Measurements from ENCODE around the gene RNF19B. TPM values are rescaled to one million over a fixed set of nuclear protein-coding genes. Genes with fewer than 3 reads are reported as not detected.

Gene RNF19B
- total RNA-seq, 1 donor from 2014 or later = 14.2 TPM

DNA sequence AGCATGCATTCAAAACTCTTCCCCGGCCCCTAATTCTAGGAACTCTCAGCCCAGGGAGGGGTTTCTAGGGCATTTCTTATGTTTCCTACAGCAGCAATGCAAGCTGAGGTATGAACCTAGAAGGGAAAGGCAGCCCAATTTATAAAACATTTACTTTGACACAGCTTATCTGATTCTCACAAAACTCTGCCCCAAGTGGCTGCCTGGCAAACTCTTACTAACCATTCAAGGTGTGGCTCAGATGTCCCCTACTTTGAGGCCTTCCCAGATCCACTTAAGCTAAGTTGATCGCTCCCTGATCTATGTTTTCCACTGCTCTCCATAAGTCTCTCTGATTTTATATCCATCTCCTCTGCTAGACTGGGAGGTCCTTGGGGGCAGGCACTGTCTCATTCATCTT is 36.7 kb upstream of the RNF19B start:
- Histone ChIP-seq H4K20me1 (ENCODE audit: low read depth) (no peaks in the 10 kb centered on the region), H3K9me3 (ENCODE audit: low read depth) (no peaks in the 10 kb centered on the region), H3K4me2 (no peak overlapping the region), H3K27ac (no peak overlapping the region), H3F3A (ENCODE audit: low read depth) (peaks cover 3% of the 10 kb centered on the region), H3K9ac (no peak overlapping the region), H3K27me3 (no peaks in the 10 kb centered on the region), H3K4me3 (no peak overlapping the region), H3K36me3 (no peaks in the 10 kb centered on the region), H3K4me1 (peaks cover 8% of the 10 kb centered on the region), H3K79me2 (ENCODE audit: low read depth) (no peaks in the 10 kb centered on the region), H2AFZ (replicated peaks) (no peak overlapping the region)
- Mint-ChIP-seq H3K27ac (no peak overlapping the region), H3K4me3 (no peak overlapping the region), H3K27me3 (ENCODE audit: insufficient read depth, low read depth) (peaks cover 4% of the 10 kb centered on the region), H3K4me1 (peaks cover 46% of the 10 kb centered on the region), H3K9me3 (no peaks in the 10 kb centered on the region), H3K36me3 (peaks cover 2% of the 10 kb centered on the region)
- peak; percentile 26 for DNase-seq (ENCODE audit: low spot score)
- no peak for TF ChIP-seq EZH2 (IDR thresholded peaks at IDR 0.05)
- TF ChIP-seq, protein P1, sequence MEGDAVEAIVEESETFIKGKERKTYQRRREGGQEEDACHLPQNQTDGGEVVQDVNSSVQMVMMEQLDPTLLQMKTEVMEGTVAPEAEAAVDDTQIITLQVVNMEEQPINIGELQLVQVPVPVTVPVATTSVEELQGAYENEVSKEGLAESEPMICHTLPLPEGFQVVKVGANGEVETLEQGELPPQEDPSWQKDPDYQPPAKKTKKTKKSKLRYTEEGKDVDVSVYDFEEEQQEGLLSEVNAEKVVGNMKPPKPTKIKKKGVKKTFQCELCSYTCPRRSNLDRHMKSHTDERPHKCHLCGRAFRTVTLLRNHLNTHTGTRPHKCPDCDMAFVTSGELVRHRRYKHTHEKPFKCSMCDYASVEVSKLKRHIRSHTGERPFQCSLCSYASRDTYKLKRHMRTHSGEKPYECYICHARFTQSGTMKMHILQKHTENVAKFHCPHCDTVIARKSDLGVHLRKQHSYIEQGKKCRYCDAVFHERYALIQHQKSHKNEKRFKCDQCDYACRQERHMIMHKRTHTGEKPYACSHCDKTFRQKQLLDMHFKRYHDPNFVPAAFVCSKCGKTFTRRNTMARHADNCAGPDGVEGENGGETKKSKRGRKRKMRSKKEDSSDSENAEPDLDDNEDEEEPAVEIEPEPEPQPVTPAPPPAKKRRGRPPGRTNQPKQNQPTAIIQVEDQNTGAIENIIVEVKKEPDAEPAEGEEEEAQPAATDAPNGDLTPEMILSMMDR (IDR thresholded peaks at IDR 0.05) = peak; percentile 38

DNA sequence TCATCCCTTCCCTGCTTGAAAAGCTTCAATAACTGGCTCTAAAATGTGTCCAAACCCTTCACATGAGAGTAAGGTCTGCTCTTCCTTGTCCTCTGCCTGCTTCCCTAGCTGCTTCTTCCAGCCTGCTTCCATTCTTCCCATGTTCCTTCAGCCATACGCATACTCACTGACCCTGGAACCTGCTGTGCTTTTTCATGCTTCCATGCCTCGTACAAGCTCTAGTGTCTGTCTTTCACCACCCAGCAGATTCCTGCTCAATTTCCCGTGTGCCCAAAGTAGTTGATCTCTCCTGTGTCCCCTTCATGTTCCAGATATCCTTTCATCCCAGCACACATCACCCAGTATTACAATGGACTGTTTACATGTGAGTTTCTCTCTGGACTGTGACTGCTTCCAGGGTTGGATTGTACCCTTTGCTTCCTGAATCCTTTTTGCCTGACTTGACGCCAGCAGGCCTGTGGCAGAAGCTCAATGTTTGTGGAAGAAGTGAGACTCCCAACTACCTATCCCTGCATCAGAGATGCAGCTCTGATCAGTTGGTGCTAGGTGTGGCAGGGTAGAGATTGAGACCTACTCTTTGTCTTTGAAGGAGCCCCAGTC is 35.9 kb upstream of the RNF19B start:
- no peak for DNase-seq (ENCODE audit: low spot score)
- Histone ChIP-seq H3K79me2 (ENCODE audit: low read depth) (no peaks in the 10 kb centered on the region), H2AFZ (replicated peaks) (no peak overlapping the region), H3K36me3 (no peaks in the 10 kb centered on the region), H4K20me1 (ENCODE audit: low read depth) (no peaks in the 10 kb centered on the region), H3K4me3 (no peak overlapping the region), H3K27me3 (no peaks in the 10 kb centered on the region), H3K9me3 (ENCODE audit: low read depth) (no peaks in the 10 kb centered on the region), H3K4me2 (no peak overlapping the region), H3K27ac (no peak overlapping the region), H3K4me1 (peaks cover under 1% of the 10 kb centered on the region), H3F3A (ENCODE audit: low read depth) (peaks cover 3% of the 10 kb centered on the region), H3K9ac (no peak overlapping the region)
- Mint-ChIP-seq H3K27ac (peak overlapping the region; percentile 61), H3K4me3 (no peak overlapping the region), H3K27me3 (ENCODE audit: insufficient read depth, low read depth) (peaks cover 4% of the 10 kb centered on the region), H3K9me3 (no peaks in the 10 kb centered on the region), H3K36me3 (peaks cover 2% of the 10 kb centered on the region), H3K4me1 (peaks cover 38% of the 10 kb centered on the region)
- TF ChIP-seq EZH2 (IDR thresholded peaks at IDR 0.05) = no peak
- TF ChIP-seq, protein P1 (IDR thresholded peaks at IDR 0.05) = no peak
- no peak for TF ChIP-seq EZH2phosphoT487 (IDR thresholded peaks at IDR 0.05)

DNA sequence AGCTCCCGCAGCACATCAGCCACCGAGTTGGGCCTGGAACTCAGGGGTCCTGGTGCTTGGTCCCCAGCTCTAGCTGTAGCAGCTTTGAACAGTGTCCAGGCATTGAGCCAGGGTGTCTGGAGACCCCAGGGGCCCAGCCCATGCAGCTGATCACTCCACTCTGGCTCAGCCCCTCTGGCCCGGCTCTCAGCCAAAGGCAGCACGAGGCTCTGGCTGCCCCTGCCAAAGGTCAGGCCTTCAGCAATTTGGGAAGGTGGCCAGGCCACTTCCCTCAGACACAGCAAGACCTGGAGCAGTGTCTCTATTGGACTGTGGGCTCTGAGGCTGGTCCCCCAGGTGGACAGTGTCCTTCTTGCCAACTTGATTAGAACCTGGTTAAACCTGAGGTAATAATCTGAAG is 34.4 kb upstream of the RNF19B start:
- Histone ChIP-seq H2AFZ (replicated peaks) (no peak overlapping the region), H3F3A (ENCODE audit: low read depth) (peaks cover 3% of the 10 kb centered on the region), H3K79me2 (ENCODE audit: low read depth) (no peaks in the 10 kb centered on the region), H3K4me3 (no peak overlapping the region), H3K4me2 (no peak overlapping the region), H3K9ac (no peak overlapping the region), H3K4me1 (no peaks in the 10 kb centered on the region), H3K27ac (no peak overlapping the region), H4K20me1 (ENCODE audit: low read depth) (no peaks in the 10 kb centered on the region), H3K9me3 (ENCODE audit: low read depth) (no peaks in the 10 kb centered on the region), H3K27me3 (no peaks in the 10 kb centered on the region), H3K36me3 (no peaks in the 10 kb centered on the region)
- H3K4me1 Mint-ChIP-seq = peaks cover 33% of the 10 kb centered on the region
- peaks cover 2% of the 10 kb centered on the region for H3K36me3 Mint-ChIP-seq
- peaks cover 4% of the 10 kb centered on the region for H3K27me3 Mint-ChIP-seq (ENCODE audit: insufficient read depth, low read depth)
- no peak overlapping the region for H3K27ac Mint-ChIP-seq
- no peaks in the 10 kb centered on the region for H3K9me3 Mint-ChIP-seq
- H3K4me3 Mint-ChIP-seq = no peak overlapping the region
- DNase-seq (ENCODE audit: low spot score) = no peak
- TF ChIP-seq, protein P1 (IDR thresholded peaks at IDR 0.05) = no peak
- TF ChIP-seq EZH2phosphoT487 (IDR thresholded peaks at IDR 0.05) = no peak
- TF ChIP-seq EZH2 (IDR thresholded peaks at IDR 0.05) = no peak
